GM18858 (cell line): ENCODE data around the gene CENPF.

Source experiments
- ATAC-seq: cut with Tn5 transposase; IDR thresholded peaks from one replicate; pipeline ENCODE4 v1.9.1; 2021; ENCODE audit not compliant: unreplicated experiment

Gene CENPF

GRCh38 chr1:214615109-214615508 lies 12.1 kb downstream of the CENPF start:
- ATAC-seq = no peak

- ATAC-seq = no peak
Observed at GRCh38 chr1:214615871-214616270, 12.9 kb downstream of the CENPF start.

- no peak for ATAC-seq
Observed at GRCh38 chr1:214617246-214617645, 14.3 kb downstream of the CENPF start.

DNA sequence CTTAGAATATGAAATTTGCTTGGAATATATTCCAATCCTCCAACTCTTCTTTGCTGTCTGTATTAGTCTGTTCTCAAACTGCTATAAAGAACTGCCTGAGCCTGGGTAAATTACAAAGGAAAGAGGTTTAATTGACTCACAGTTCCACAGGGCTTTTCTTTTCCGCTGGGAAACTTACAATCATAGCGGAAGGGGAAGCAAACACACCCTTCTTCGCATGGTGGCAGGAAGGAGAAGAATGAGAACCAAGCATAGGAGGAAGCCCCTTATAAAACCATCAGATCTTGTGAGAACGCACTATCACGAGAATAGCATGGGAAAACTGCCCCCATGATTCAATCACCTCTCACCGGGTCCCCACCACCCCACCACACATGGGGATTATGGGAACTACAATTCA lies 14.8 kb downstream of the CENPF start:
- ATAC-seq = no peak

DNA sequence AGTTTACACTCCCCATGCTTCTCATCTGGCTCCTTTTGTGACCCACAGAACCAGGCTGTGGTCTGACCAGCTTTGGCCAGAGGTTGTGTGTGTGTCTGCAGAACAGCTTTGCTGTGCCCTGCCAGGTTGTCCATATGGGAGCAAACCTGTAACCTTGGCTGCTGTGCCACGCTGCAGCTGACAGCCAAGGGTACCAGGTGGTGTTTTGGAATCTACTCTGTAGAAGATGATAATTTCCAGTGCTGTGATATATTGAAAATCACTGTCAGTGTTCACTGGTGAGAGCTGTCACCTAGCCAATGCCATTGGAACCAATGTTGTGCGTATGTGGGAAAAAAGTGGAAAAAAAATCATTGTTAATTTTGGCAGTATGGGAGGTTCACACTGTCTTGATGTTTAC lies 18.2 kb downstream of the CENPF start:
- no peak for ATAC-seq

DNA sequence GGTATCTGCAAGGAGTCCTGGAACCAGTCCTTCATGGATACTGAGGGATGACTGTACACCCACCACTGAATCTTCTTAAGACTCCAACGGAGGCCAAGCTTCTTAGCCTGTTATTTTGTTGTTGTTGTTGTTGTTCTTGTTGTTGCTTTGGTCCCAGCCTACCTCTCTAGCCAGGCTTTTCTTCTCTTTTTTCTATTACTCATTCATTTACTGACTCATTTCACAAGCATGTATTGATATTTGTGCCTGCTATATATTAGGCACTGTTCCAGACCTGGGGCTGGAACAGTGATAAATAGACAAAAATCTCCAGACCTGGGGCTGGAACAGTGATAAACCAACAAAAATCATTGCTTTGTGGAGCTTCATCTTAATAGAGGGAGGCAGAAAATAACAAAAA lies 20.4 kb downstream of the CENPF start:
- ATAC-seq = no peak

GRCh38 chr1:214632091-214632490 lies 29.1 kb downstream of the CENPF start:
- no peak for ATAC-seq

DNA sequence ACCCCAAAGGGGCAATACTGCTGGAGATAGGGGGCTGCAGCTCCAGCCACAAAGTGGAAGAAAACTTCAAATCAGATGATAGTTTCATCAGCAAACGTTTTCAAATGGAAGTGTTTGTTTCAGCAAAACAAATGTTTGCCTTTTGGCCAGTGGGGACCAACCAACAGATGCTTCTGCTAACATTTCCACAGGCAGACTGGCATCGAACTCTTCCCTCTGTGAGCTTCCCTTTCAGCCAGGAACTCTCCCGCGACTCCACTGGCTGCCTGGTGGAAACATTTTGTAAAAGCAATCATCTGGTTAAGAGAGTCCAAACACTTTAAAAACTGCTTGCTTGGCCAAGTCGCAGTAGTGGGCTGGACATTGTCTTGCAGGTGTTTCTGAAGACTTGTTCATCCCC lies 30.7 kb downstream of the CENPF start:
- no peak for ATAC-seq

GRCh38 chr1:214634267-214634666 lies 31.3 kb downstream of the CENPF start:
- no peak for ATAC-seq

DNA sequence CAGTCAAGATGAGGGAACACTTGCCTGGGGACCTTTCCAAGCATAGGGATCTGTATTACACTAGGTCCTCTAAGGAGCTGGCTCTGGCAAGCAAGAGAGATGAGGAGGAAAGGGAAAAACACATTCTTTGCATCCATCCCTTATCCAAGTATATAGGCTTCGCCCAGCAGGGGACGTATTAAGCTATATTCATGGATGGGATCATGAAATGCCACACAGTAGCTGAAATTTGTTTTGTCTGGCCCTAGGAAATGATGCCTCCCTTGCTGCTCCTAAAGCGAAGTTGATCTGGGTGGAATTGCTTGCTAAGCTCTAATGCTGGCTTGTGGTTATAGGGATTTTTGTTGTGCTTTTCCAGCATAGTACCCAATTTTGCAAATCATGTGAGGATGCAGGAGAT lies 32.1 kb downstream of the CENPF start:
- no peak for ATAC-seq

- no peak for ATAC-seq
Observed at GRCh38 chr1:214635506-214635905, 32.5 kb downstream of the CENPF start.

DNA sequence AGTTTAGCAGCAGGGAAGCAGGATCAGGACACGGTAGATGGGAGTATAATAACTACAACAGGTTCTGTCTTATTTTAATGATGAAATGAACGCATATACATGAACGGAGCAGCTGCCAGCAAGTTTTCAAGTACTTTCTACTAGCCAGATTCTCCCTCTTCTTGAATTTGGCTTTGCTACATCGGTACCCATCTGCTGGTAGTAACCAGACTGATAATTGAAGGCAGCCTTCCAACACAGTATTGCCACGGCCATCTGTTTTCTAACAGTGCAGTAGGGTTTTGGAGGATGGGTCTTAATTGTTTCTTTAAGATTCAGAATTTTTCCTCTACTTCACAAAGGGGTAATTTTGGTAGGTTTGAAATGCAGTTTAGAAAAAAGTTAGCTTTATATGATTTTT lies 33.4 kb downstream of the CENPF start:
- no peak for ATAC-seq

DNA sequence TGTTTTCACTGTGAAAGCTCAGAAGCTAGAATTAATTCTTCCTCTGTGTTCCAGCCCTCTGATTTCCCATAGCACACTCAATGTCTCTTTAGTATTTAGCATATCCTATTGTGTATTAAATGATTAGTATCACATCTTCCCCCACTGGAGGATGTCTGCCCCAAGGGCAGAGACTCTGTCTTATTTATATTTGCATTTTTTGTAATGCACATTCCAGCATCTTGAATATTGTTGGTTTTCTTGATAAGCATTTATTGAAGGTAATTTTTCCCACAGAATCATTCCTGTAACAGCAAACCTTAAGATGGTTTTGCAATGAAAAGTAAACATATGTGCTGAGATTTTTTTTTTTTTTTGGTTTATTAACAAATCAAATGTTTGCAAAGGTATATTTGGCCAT lies 34.1 kb downstream of the CENPF start:
- ATAC-seq = no peak

- ATAC-seq = peak; percentile 74
Observed at GRCh38 chr1:214637722-214638458, 34.9 kb downstream of the CENPF start.

DNA sequence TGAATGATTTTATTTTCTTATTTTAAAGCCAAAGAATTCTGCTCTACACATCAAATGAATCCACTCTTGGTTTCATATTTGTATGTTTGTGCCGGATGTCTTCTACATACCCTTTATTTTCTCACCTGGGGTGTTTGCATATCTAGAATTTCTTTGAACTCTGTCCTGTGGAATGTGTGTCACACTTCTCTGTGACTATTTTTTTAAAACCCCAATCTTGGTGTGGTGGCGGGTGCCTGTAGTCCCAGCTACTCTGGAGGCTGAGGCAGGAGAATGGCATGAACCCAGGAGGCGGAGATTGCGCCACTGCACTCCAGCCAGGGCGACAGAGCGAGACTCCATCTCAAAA lies 35.4 kb downstream of the CENPF start:
- ATAC-seq = no peak

DNA sequence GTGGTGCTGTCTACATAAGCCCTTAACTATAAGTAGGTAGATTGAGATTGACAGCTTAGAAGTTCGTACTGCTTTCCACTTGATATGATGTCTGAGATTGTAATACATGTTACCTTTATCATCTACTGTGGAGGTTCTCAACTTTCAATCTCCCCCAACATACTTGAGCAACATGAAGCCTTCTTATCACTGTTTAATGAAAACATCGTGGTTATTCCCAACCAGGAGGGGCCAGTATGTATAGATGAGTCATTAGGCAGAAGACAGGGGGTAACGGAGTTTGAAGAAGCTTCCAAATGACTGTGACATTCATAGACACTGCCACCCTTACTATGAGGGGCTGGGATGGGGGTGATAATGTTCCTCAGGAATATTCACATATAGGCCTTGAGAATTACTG lies 36.0 kb downstream of the CENPF start:
- no peak for ATAC-seq

GRCh38 chr1:214640431-214641213 lies 37.6 kb downstream of the CENPF start:
- no peak for ATAC-seq

DNA sequence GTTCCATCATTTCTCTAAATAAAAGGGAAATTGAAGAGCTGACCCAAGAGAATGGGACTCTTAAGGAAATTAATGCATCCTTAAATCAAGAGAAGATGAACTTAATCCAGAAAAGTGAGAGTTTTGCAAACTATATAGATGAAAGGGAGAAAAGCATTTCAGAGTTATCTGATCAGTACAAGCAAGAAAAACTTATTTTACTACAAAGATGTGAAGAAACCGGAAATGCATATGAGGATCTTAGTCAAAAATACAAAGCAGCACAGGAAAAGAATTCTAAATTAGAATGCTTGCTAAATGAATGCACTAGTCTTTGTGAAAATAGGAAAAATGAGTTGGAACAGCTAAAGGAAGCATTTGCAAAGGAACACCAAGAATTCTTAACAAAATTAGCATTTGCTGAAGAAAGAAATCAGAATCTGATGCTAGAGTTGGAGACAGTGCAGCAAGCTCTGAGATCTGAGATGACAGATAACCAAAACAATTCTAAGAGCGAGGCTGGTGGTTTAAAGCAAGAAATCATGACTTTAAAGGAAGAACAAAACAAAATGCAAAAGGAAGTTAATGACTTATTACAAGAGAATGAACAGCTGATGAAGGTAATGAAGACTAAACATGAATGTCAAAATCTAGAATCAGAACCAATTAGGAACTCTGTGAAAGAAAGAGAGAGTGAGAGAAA lies 38.4 kb downstream of the CENPF start:
- ATAC-seq = no peak

GRCh38 chr1:214643030-214643429 lies 40.0 kb downstream of the CENPF start:
- ATAC-seq = no peak

DNA sequence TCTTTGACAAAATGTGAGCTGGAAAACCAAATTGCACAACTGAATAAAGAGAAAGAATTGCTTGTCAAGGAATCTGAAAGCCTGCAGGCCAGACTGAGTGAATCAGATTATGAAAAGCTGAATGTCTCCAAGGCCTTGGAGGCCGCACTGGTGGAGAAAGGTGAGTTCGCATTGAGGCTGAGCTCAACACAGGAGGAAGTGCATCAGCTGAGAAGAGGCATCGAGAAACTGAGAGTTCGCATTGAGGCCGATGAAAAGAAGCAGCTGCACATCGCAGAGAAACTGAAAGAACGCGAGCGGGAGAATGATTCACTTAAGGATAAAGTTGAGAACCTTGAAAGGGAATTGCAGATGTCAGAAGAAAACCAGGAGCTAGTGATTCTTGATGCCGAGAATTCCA lies 42.7 kb downstream of the CENPF start:
- ATAC-seq = no peak

DNA sequence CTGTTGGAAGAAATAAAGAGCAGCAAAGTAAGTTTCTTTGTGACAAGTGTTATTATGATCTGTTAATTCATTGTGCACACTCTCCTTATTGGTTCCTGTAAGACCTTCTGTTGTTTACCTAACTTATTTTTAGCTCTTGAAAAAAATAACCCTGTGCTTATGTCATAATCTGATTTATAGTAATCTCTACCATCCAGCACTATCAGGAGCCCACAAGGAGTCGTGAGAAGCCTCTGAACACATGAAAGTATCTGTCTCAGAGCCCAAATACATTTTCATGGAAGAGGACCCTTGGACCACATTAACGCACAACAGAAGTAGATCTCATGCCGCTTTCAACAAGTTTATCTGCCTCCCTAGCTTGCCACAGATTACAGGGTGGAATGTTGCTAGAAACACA lies 45.8 kb downstream of the CENPF start:
- ATAC-seq = no peak

- no peak for ATAC-seq
Observed at GRCh38 chr1:214649607-214650006, 46.6 kb downstream of the CENPF start.
